Fibroblast of the aortic adventitia (primary cell): ENCODE data around the gene ZKSCAN4. TPM values are rescaled to one million over a fixed set of nuclear protein-coding genes. Genes with fewer than 3 reads are reported as not detected.

Source experiments
- DNase-seq: peaks from one replicate; pipeline ENCODE4 v3.0.0-alpha.2; 2010; ENCODE audit warnings: low read depth
- H3K4me3 ChIP-seq: 2 replicates; pipeline ENCODE4 v1.5.1; 2011; ENCODE audit warnings: low read depth, mild to moderate bottlenecking, control low read depth, low read length, moderate library complexity
- total RNA-seq: library from RNA; depleted of rRNA; stranded (reverse); fragments of >200 nt; gene quantifications from 2 replicates; pipeline ENCODE4 v1.2.3, GENCODE V29; 2012; ENCODE audit warnings: low replicate concordance
- TF ChIP-seq, protein P1 (sequence below): IDR thresholded peaks from 2 replicates; pipeline ENCODE4 v1.5.1; 2011; ENCODE audit warnings: mild to moderate bottlenecking, low read length, control low read depth, inconsistent platforms; ENCODE audit not compliant: insufficient read depth

The ZKSCAN4 gene
- total RNA-seq, 1 donor = 5.9 TPM

DNA sequence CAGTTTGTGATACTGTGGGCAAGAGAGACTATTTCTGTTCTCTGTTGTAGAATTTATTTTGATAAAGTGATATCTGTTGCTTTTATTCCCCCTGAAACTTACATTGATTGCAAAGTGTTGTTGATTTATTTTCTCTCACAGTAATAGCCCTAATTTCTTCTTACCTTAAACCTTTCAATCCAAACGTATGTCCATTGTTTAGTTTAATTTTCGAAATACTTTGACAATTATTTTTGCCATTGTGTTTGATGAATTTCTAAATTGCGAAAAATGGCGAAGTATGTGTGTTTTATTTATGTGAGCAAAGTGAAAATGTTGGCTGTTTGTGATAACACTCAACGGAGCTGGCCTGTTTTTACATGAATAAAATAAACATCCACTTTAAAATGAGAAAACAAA, 14.5 kb upstream of the ZKSCAN4 start:
- TF ChIP-seq, protein P1, sequence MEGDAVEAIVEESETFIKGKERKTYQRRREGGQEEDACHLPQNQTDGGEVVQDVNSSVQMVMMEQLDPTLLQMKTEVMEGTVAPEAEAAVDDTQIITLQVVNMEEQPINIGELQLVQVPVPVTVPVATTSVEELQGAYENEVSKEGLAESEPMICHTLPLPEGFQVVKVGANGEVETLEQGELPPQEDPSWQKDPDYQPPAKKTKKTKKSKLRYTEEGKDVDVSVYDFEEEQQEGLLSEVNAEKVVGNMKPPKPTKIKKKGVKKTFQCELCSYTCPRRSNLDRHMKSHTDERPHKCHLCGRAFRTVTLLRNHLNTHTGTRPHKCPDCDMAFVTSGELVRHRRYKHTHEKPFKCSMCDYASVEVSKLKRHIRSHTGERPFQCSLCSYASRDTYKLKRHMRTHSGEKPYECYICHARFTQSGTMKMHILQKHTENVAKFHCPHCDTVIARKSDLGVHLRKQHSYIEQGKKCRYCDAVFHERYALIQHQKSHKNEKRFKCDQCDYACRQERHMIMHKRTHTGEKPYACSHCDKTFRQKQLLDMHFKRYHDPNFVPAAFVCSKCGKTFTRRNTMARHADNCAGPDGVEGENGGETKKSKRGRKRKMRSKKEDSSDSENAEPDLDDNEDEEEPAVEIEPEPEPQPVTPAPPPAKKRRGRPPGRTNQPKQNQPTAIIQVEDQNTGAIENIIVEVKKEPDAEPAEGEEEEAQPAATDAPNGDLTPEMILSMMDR = no peak
- peak overlapping the region; percentile 69 for H3K4me3 ChIP-seq
- no peak for DNase-seq

DNA sequence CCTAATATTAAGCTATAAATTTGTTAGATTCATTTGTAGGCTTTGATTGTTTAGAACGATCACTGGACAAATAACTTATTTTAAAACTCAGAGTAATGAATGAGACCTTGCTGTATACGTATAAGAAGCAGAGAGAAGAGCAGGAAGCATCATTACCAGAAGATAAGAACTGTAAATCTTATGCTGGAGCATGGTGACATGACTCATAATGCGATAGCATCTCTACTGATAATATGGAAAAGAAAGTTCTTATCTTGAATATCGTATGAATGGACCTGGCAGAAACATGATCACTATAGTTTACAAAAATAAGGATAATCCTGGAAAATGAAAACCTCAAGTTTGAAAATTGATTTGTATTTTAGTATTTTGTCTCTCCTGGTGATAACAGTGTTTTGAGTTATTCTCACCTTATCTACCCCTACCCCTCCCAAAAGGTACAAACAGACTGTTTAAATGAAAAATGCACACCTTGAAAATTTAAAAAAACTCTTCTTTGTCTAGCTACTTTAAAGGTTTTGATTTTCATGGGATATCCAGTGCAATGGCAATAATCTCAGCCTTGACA, 12.8 kb upstream of the ZKSCAN4 start:
- TF ChIP-seq, protein P1 = no peak
- no peak overlapping the region for H3K4me3 ChIP-seq
- DNase-seq = no peak

DNA sequence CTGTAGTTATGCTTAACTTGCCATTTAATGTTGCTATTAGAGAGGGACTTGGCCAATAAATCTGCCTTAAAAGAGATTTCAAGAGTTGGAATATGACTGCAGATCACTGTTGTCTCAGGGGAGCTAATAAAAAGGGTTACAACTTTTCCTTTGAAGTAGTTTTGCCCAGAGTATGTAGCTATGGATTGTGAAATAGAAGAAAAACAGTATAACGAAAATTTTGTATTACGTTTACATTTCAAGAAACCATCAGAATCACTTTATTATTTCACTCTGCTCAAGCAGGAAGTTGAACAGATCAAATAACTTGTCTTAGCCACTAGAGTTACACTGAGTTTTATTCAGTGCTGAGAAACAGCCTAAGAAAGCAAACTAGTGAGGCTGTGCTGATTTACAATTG, 11.9 kb upstream of the ZKSCAN4 start:
- no peak for DNase-seq
- H3K4me3 ChIP-seq = no peak overlapping the region

DNA sequence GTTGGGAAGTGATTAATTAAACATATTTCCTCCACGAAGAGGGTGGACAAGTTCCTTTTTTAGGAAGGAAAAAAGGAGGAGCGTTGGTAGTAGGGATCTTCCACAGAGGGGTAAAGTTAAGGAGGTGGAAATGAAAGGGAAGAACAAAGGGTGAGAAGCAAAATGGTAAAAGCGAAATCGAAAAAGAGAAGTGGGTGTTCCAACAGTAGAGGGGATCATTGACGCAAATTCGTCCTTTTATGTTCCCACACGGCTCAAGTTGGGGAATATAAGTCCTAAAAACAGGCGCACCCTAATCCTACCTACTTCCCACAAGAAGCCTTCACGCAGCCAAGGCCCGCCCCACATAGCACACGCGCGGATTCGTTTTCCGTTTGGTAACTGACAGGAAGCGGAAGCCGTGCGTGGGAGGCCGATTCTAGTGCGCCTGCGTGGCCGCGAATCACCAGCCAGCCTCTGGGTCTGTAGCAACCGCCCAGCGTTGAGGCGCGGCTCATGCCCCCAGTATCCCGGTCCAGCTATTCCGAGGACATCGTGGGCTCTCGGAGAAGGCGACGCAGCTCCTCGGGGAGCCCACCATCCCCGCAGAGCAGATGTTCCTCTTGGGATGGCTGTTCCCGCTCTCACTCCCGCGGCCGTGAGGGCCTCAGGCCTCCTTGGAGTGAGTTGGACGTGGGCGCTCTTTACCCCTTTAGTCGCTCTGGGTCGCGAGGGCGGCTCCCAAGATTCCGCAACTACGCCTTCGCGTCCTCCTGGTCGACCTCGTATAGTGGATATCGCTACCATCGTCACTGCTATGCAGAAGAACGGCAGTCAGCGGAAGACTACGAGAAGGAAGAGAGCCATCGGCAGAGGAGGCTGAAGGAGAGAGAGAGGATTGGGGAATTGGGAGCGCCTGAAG, 7.1 kb upstream of the ZKSCAN4 start, which contains the start of gene NKAPL:
Gene NKAPL, plus strand, starts transcription at position 421 of the 901 bp plus-strand sequence. Its CDS starts 75 bp downstream, at position 496.
- peak within 1 kb of the TSS; percentile 45 for H3K4me3 ChIP-seq
- peak; percentile 67 for DNase-seq
- TF ChIP-seq, protein P1 = no peak

More for the DNA sequence above, 11.9 kb upstream of the ZKSCAN4 start:
- TF ChIP-seq, protein P1 = no peak

DNA sequence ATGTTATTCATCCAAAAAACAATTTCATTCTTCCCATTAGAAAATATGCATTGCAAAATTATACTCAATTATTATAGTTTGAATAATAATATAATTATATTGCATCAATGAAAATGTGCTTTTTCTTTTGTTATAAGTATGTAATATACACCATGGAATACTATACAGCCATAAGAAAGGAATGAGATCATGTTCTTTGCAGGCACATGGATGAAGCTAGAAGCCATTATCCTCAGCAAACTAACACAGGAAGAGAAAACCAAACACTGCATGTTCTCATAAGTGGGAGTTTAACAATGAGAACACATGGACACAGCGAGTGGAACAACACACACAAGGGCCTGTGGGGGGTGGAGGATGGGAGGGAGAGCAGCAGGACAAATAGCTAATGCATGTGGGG, 5.0 kb upstream of the ZKSCAN4 start:
- H3K4me3 ChIP-seq = no peak overlapping the region
- no peak for DNase-seq
- TF ChIP-seq, protein P1 = no peak

DNA sequence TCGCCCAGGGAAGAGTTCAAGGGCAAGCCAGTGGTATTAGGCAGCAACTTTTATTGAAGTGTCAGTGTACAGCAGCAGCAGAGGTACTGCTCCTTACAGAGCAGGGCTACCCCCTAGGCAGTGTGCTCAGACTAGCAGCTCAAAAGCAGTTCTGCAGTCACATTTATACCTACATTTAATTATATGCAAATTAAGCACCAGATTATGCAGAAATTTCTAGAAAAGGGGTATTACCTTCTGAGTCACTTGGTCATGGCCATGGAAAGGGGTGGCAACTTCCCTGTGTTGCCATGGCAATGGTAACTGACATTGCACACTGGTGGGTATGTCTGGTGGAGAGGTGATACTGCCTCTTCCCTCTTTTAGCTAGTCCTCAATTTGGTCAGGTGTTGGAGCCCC, 2.1 kb upstream of the ZKSCAN4 start:
- TF ChIP-seq, protein P1 = no peak
- H3K4me3 ChIP-seq = no peak overlapping the region
- DNase-seq = no peak
